Spinal cord (tissue), 10 donors: ENCODE data around the gene TBC1D24. TPM values are rescaled to one million over a fixed set of nuclear protein-coding genes. Genes with fewer than 3 reads are reported as not detected.
"Not testable (repeated sequence)": the region's sequence is repeated elsewhere in the genome, so short reads cannot be mapped to it uniquely, and the experiment has no call there.

Experiments
- DNase-seq, 6 donors: peaks; one replicate each; pipeline versions ENCODE4 v3.0.0 to v3.0.0-alpha.2; 2013 to 2015; ENCODE audit warnings: low spot score in 6 of 6, low read depth in 4 of 6
- H3K27ac ChIP-seq: one replicate; pipeline ENCODE4 v1.5.1; 2013; ENCODE audit warnings: low read depth, low read length, control low read depth
- H3K27me3 ChIP-seq: one replicate; pipeline ENCODE4 v1.6.1; 2013; ENCODE audit warnings: low read length; ENCODE audit not compliant: control insufficient read depth, insufficient read depth
- H3K36me3 ChIP-seq: one replicate; pipeline ENCODE4 v1.6.1; 2013; ENCODE audit warnings: low read length; ENCODE audit not compliant: control insufficient read depth, insufficient read depth
- H3K4me1 ChIP-seq: one replicate; pipeline ENCODE4 v1.6.1; 2013; ENCODE audit warnings: low read length; ENCODE audit not compliant: control insufficient read depth, insufficient read depth
- H3K4me3 ChIP-seq: one replicate; pipeline ENCODE4 v1.5.1; 2013; ENCODE audit warnings: low read depth, low read length, control low read depth
- H3K9me3 ChIP-seq: one replicate; pipeline ENCODE4 v1.6.1; 2013; ENCODE audit warnings: low read length; ENCODE audit not compliant: control insufficient read depth, insufficient read depth
- WGBS: methylation state at CpG from one replicate; pipeline ENCODE4 v1.1.5; 2013; ENCODE audit warnings: missing lambda C conversion rate; ENCODE audit not compliant: insufficient coverage; 5-methylcytosine and 5-hydroxymethylcytosine counted together
- polyA plus RNA-seq, 2 donors: library from polyadenylated mRNA; unstranded; fragments of 120-200 nt; gene quantifications; one replicate each; pipeline ENCODE4 v1.2.1, GENCODE V29; 2013; ENCODE audit not compliant: insufficient read length in 2 of 2
- total RNA-seq, 2 donors: library from RNA; depleted of rRNA in 1 of 2; stranded (reverse); fragments of 120-200 nt in 1 of 2; fragments of >200 nt in 1 of 2; gene quantifications; one replicate each; pipeline versions ENCODE4 v1.2.3 to v1.2.4, GENCODE V29; 2013 to 2014
- donor health status: healthy.

TBC1D24 gene
- total and polyA plus RNA-seq, 4 donors, result 22.2 to 64.2 (median 35.4) TPM

GRCh38 chr16:2432286-2432685 is 42.6 kb upstream of the TBC1D24 start:
- peaks cover 47% of the 10 kb centered on the region for H3K36me3 ChIP-seq
- H3K27ac ChIP-seq, result no peak overlapping the region
- H3K4me1 ChIP-seq, result peaks cover 29% of the 10 kb centered on the region
- no peak for DNase-seq
- H3K9me3 ChIP-seq, result no peaks in the 10 kb centered on the region
- H3K4me3 ChIP-seq, result no peak overlapping the region
- no peaks in the 10 kb centered on the region for H3K27me3 ChIP-seq
- 93% methylated on average over 6 of the region's 6 CpGs for WGBS

GRCh38 chr16:2432801-2433505 is 42.0 kb upstream of the TBC1D24 start:
- peaks cover 54% of the 10 kb centered on the region for H3K36me3 ChIP-seq
- peaks cover 27% of the 10 kb centered on the region for H3K4me1 ChIP-seq
- H3K27me3 ChIP-seq, result no peaks in the 10 kb centered on the region
- DNase-seq, result no peak
- no peak overlapping the region for H3K4me3 ChIP-seq
- no peak overlapping the region for H3K27ac ChIP-seq
- H3K9me3 ChIP-seq, result no peaks in the 10 kb centered on the region
- 98% methylated on average over 15 of the region's 15 CpGs for WGBS

GRCh38 chr16:2435236-2435635 is 39.7 kb upstream of the TBC1D24 start:
- DNase-seq, H3K27me3 ChIP-seq, H3K4me3 ChIP-seq, H3K27ac ChIP-seq, H3K9me3 ChIP-seq: not testable (repeated sequence)
- 100% methylated on average over 2 of the region's 4 CpGs for WGBS
- Histone ChIP-seq H3K36me3 (peaks cover 75% of the 10 kb centered on the region), H3K4me1 (peaks cover 14% of the 10 kb centered on the region)

GRCh38 chr16:2436110-2436509 is 38.8 kb upstream of the TBC1D24 start:
- H3K27ac ChIP-seq, result no peak overlapping the region
- peaks cover 82% of the 10 kb centered on the region for H3K36me3 ChIP-seq
- DNase-seq, result no peak
- peaks cover 6% of the 10 kb centered on the region for H3K4me1 ChIP-seq
- WGBS, result 95% methylated on average over 9 of the region's 9 CpGs
- H3K9me3 ChIP-seq, result no peaks in the 10 kb centered on the region
- no peaks in the 10 kb centered on the region for H3K27me3 ChIP-seq
- no peak overlapping the region for H3K4me3 ChIP-seq

GRCh38 chr16:2437032-2437790 is 37.7 kb upstream of the TBC1D24 start:
- H3K9me3 ChIP-seq, result no peaks in the 10 kb centered on the region
- peaks cover 78% of the 10 kb centered on the region for H3K36me3 ChIP-seq
- H3K27me3 ChIP-seq, result no peaks in the 10 kb centered on the region
- no peak overlapping the region for H3K4me3 ChIP-seq
- no peak for DNase-seq
- H3K27ac ChIP-seq, result no peak overlapping the region
- H3K4me1 ChIP-seq, result no peaks in the 10 kb centered on the region
- 97% methylated on average over 21 of the region's 24 CpGs for WGBS

- no peak for DNase-seq
- Histone ChIP-seq H3K9me3 (no peaks in the 10 kb centered on the region), H3K36me3 (peaks cover 70% of the 10 kb centered on the region), H3K27me3 (no peaks in the 10 kb centered on the region), H3K4me1 (no peaks in the 10 kb centered on the region), H3K27ac (no peak overlapping the region), H3K4me3 (no peak overlapping the region)
- WGBS, result 95% methylated on average over 14 of the region's 14 CpGs
Measured at GRCh38 chr16:2438121-2438520, 36.8 kb upstream of the TBC1D24 start.

GRCh38 chr16:2439598-2439997 is 35.3 kb upstream of the TBC1D24 start:
- 98% methylated on average over 8 of the region's 11 CpGs for WGBS
- H3K27me3 ChIP-seq, result no peaks in the 10 kb centered on the region
- no peaks in the 10 kb centered on the region for H3K9me3 ChIP-seq
- no peak for DNase-seq
- H3K4me3 ChIP-seq, result no peak overlapping the region
- peaks cover 67% of the 10 kb centered on the region for H3K36me3 ChIP-seq
- no peaks in the 10 kb centered on the region for H3K4me1 ChIP-seq
- no peak overlapping the region for H3K27ac ChIP-seq

GRCh38 chr16:2441143-2441804 is 33.7 kb upstream of the TBC1D24 start:
- not testable (repeated sequence) for DNase-seq
- H3K36me3 ChIP-seq, result peaks cover 74% of the 10 kb centered on the region
- WGBS, result 89% methylated on average over 10 of the region's 15 CpGs

GRCh38 chr16:2443555-2443954 is 31.4 kb upstream of the TBC1D24 start:
- Histone ChIP-seq H3K36me3 (peaks cover 73% of the 10 kb centered on the region), H3K4me3 (no peak overlapping the region), H3K27ac (no peak overlapping the region), H3K27me3 (no peaks in the 10 kb centered on the region), H3K4me1 (no peaks in the 10 kb centered on the region), H3K9me3 (no peaks in the 10 kb centered on the region)
- no peak for DNase-seq
- WGBS, result 88% methylated on average over 7 of the region's 9 CpGs

More at GRCh38 chr16:2441143-2441804, 33.7 kb upstream of the TBC1D24 start:
- not testable (repeated sequence) for H3K27ac ChIP-seq, H3K4me3 ChIP-seq, H3K27me3 ChIP-seq, H3K9me3 ChIP-seq, H3K4me1 ChIP-seq
